GM12891 (cell line): ENCODE data around the gene NFATC1.

Source experiments
- POLR2A ChIP-seq: IDR thresholded peaks from 2 replicates; pipeline ENCODE4 v1.6.1; 2011; ENCODE audit warnings: low read depth, low read length, control low read depth
- SPI1 ChIP-seq: IDR thresholded peaks from 2 replicates; pipeline ENCODE4 v1.6.1; 2011; ENCODE audit warnings: low read depth, low read length, control low read depth

- TF ChIP-seq POLR2A (no peak), SPI1 (no peak)
These were observed 80.5 kb downstream of the NFATC1 start for GRCh38 chr18:79476031-79476917.
